HL-60 (cell line): ENCODE results near the gene THRAP3.

Experiments used
- CTCF ChIP-seq: IDR thresholded peaks from one replicate; pipeline ENCODE4 v1.5.1; 2011; ENCODE audit warnings: low read length, control low read depth, inconsistent platforms; ENCODE audit not compliant: insufficient read depth
- POLR2AphosphoS5 ChIP-seq: IDR thresholded peaks from 2 replicates; pipeline ENCODE4 v1.6.1; 2012; ENCODE audit warnings: low read depth
- TF ChIP-seq, protein P1 (sequence below): IDR thresholded peaks from 2 replicates; pipeline ENCODE4 v1.6.1; 2012; ENCODE audit warnings: low read depth; ENCODE audit not compliant: insufficient replicate concordance

- TF ChIP-seq CTCF (no peak), POLR2AphosphoS5 (no peak)
- TF ChIP-seq, protein P1, sequence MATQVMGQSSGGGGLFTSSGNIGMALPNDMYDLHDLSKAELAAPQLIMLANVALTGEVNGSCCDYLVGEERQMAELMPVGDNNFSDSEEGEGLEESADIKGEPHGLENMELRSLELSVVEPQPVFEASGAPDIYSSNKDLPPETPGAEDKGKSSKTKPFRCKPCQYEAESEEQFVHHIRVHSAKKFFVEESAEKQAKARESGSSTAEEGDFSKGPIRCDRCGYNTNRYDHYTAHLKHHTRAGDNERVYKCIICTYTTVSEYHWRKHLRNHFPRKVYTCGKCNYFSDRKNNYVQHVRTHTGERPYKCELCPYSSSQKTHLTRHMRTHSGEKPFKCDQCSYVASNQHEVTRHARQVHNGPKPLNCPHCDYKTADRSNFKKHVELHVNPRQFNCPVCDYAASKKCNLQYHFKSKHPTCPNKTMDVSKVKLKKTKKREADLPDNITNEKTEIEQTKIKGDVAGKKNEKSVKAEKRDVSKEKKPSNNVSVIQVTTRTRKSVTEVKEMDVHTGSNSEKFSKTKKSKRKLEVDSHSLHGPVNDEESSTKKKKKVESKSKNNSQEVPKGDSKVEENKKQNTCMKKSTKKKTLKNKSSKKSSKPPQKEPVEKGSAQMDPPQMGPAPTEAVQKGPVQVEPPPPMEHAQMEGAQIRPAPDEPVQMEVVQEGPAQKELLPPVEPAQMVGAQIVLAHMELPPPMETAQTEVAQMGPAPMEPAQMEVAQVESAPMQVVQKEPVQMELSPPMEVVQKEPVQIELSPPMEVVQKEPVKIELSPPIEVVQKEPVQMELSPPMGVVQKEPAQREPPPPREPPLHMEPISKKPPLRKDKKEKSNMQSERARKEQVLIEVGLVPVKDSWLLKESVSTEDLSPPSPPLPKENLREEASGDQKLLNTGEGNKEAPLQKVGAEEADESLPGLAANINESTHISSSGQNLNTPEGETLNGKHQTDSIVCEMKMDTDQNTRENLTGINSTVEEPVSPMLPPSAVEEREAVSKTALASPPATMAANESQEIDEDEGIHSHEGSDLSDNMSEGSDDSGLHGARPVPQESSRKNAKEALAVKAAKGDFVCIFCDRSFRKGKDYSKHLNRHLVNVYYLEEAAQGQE: no peak
Measured at GRCh38 chr1:36304521-36304920, 80.3 kb downstream of the THRAP3 start.
